Measurements from ENCODE around the gene PSTK. TPM values are rescaled to one million over a fixed set of nuclear protein-coding genes. Genes with fewer than 3 reads are reported as not detected.

PSTK gene
- total and polyA plus RNA-seq, 2 of the 13 experiments (the other 11 are each of a cell fraction or from before 2014, with no cell fraction given): 8.2 to 9.3 TPM

GRCh38 chr10:123008355-123009104, 28.3 kb downstream of the PSTK start, which contains the start of the genes ACADSB and IKZF5 (continued):
- no peak for TF ChIP-seq KLF12 (CRISPR knock-in tag; IDR thresholded peaks at IDR 0.05; ENCODE audit: borderline replicate concordance)
- TF ChIP-seq ZNF44 (CRISPR knock-in tag; IDR thresholded peaks at IDR 0.05): no peak
- no peak for TF ChIP-seq STAT6 (CRISPR knock-in tag; IDR thresholded peaks at IDR 0.05; ENCODE audit: borderline replicate concordance)
- 0 out of 2 replicates have a peak, but pooled peaks have one; percentile 41 for TF ChIP-seq ZSCAN31 (CRISPR knock-in tag; IDR thresholded peaks at IDR 0.05; ENCODE audit: low read depth)
- no peak for TF ChIP-seq ZNF512 (CRISPR knock-in tag; IDR thresholded peaks at IDR 0.05)
- no peak for TF ChIP-seq ZBTB46 (CRISPR knock-in tag; IDR thresholded peaks at IDR 0.05; ENCODE audit: borderline replicate concordance)
- peak; percentile 85 for TF ChIP-seq IRF2 (CRISPR knock-in tag; IDR thresholded peaks at IDR 0.05)
- peak; percentile 65; the same call in 1 of the 2 replicates for TF ChIP-seq ZNF142 (CRISPR knock-in tag; IDR thresholded peaks at IDR 0.05)
- 0 out of 2 replicates have a peak, but pooled peaks have one; percentile 11 for TF ChIP-seq HMG20B (CRISPR knock-in tag; conservative IDR thresholded peaks at IDR 0.05)
- TF ChIP-seq ZBTB38 (CRISPR knock-in tag; IDR thresholded peaks at IDR 0.05): no peak
- TF ChIP-seq ZNF564 (CRISPR knock-in tag; IDR thresholded peaks at IDR 0.05): no peak
- no peak for TF ChIP-seq ZNF7 (CRISPR knock-in tag; IDR thresholded peaks at IDR 0.05)
- TF ChIP-seq ZNF282 (IDR thresholded peaks at IDR 0.05; ENCODE audit: partially characterized antibody): no peak
- TF ChIP-seq FLYWCH1 (CRISPR knock-in tag; IDR thresholded peaks at IDR 0.05): no peak
- no peak for TF ChIP-seq FOXP1 (IDR thresholded peaks at IDR 0.05)
- TF ChIP-seq FOXP1 (CRISPR knock-in tag; IDR thresholded peaks at IDR 0.05): no peak
